Aorta (tissue), 5 donors: Measurements from ENCODE around the gene NCKAP5. TPM values are rescaled to one million over a fixed set of nuclear protein-coding genes. Genes with fewer than 3 reads are reported as not detected.

Source experiments
- ATAC-seq: fragments of 200-7000 bp; cut with Tn5 transposase; one replicate; pipeline ENCODE4 v1.9.1; 2022; ENCODE audit warnings: moderate library complexity; ENCODE audit not compliant: low FRiP score
- DNase-seq, 2 donors: peaks; one replicate each; pipeline ENCODE4 v3.0.0-alpha.2; 2020
- H3K27ac ChIP-seq, 2 donors: one replicate each; pipeline ENCODE4 v1.5.1; 2013; ENCODE audit warnings: low read length in 2 of 2, mild to moderate bottlenecking in 2 of 2, moderate library complexity in 2 of 2, control low read depth in 1 of 2, inconsistent platforms in 1 of 2, low read depth in 1 of 2
- H3K27me3 ChIP-seq, 2 donors: one replicate each; pipeline ENCODE4 v1.6.1; 2013; ENCODE audit warnings: control low read depth in 1 of 2, low read length in 1 of 2, mild to moderate bottlenecking in 1 of 2, moderate library complexity in 1 of 2; ENCODE audit not compliant: insufficient read depth in 2 of 2, control insufficient read depth in 1 of 2
- H3K36me3 ChIP-seq, 2 donors: one replicate each; pipeline ENCODE4 v1.6.1; 2013; ENCODE audit warnings: control low read depth in 1 of 2, low read length in 1 of 2, mild to moderate bottlenecking in 1 of 2; ENCODE audit not compliant: insufficient read depth in 2 of 2, control insufficient read depth in 1 of 2
- H3K4me1 ChIP-seq, 2 donors: one replicate each; pipeline ENCODE4 v1.6.1; 2013; ENCODE audit warnings: low read length in 2 of 2, control low read depth in 1 of 2, mild to moderate bottlenecking in 1 of 2, moderate library complexity in 1 of 2; ENCODE audit not compliant: insufficient read depth in 2 of 2, control insufficient read depth in 1 of 2
- H3K4me3 ChIP-seq, 2 donors: one replicate each; pipeline ENCODE4 v1.5.1; 2013; ENCODE audit warnings: low read length in 2 of 2, control low read depth in 1 of 2, mild to moderate bottlenecking in 1 of 2
- H3K9me3 ChIP-seq: one replicate; pipeline ENCODE4 v1.6.1; 2013; ENCODE audit warnings: mild to moderate bottlenecking, low read length; ENCODE audit not compliant: control insufficient read depth
- WGBS, 2 donors: extraction: QIAGEN DNeasy Blood & Tissue Kit; methylation state at CpG; one replicate each; pipeline ENCODE4 v1.1.7; 2013; 5-methylcytosine and 5-hydroxymethylcytosine counted together
- intact Hi-C, 2 donors: fragments of 100-400 bp; cut with DNase I; formaldehyde crosslinking; loops; one replicate each; pipeline versions ENCODE4 v1.14.2 to v1.15.0; 2022
- polyA plus RNA-seq, 2 donors: library from polyadenylated mRNA; stranded (reverse); fragments of 200-250 nt; gene quantifications; one replicate each; pipeline ENCODE4 v1.2.3, GENCODE V29; 2013
- total RNA-seq, 2 donors: library from RNA; stranded (reverse); fragmentation: NEBNext Ultra II Directional; extraction: Animal tissue kit (Norgen Biotek cat#: 25700); gene quantifications; one replicate each; pipeline ENCODE4 v1.2.1, GENCODE V29; 2021
- donor health status: healthy with polysubstance abuse.
- donor health status: Bipolar disorder and iron deficiency.
- donor health status: DM: no; HTN: no; CAD: no.
- donor health status: DM: no; HTN: no; CAD: no.
- donor health status: DM: yes; HTN: yes; CAD: no.

Gene NCKAP5
- total and polyA plus RNA-seq, 4 donors: 0.75 to 7.5 (median 2.4) TPM; not detected in 1

GRCh38 chr2:133456971-133457370 lies 111.3 kb downstream of the NCKAP5 start:
- Histone ChIP-seq H3K36me3 (no peaks in the 10 kb centered on the region), H3K4me3 (no peak overlapping the region), H3K4me1 (no peaks in the 10 kb centered on the region), H3K27me3 (peaks cover 0 to 2% of the 10 kb centered on the region in 2 donors), H3K27ac (no peak overlapping the region), H3K9me3 (peaks cover 2% of the 10 kb centered on the region)
- no peak for DNase-seq
- intact Hi-C loops: no loop called here
- no peak for ATAC-seq
- 82 to 97% methylated on average over 3 of the region's 3 CpGs for WGBS, 2 donors

- intact Hi-C loops: no loop called here
- Histone ChIP-seq H3K27ac (no peak overlapping the region), H3K4me1 (no peaks in the 10 kb centered on the region), H3K36me3 (no peaks in the 10 kb centered on the region), H3K9me3 (peaks cover 2% of the 10 kb centered on the region), H3K27me3 (peaks cover 0 to 2% of the 10 kb centered on the region in 2 donors), H3K4me3 (no peak overlapping the region)
- DNase-seq (no peak), ATAC-seq (no peak)
- WGBS, 2 donors: 87 to 88% methylated on average over 5 of the region's 5 CpGs
These were observed 112.1 kb downstream of the NCKAP5 start for GRCh38 chr2:133456156-133456555.

GRCh38 chr2:133453032-133453431 lies 115.2 kb downstream of the NCKAP5 start:
- H3K27me3 ChIP-seq: peaks cover 0 to 2% of the 10 kb centered on the region in 2 donors
- ATAC-seq (no peak), DNase-seq (no peak)
- intact Hi-C loops: no loop called here
- no peaks in the 10 kb centered on the region for H3K36me3 ChIP-seq
- H3K4me1 ChIP-seq: no peaks in the 10 kb centered on the region
- H3K4me3 ChIP-seq: no peak overlapping the region
- H3K9me3 ChIP-seq: peaks cover 2% of the 10 kb centered on the region
- H3K27ac ChIP-seq: no peak overlapping the region
- WGBS, 2 donors: 71 to 82% methylated on average over 1 of the region's 1 CpG

- Histone ChIP-seq H3K27me3 (peaks cover 0 to 2% of the 10 kb centered on the region in 2 donors), H3K36me3 (no peaks in the 10 kb centered on the region), H3K4me1 (no peaks in the 10 kb centered on the region), H3K9me3 (peaks cover 2% of the 10 kb centered on the region), H3K4me3 (no peak overlapping the region), H3K27ac (no peak overlapping the region)
- intact Hi-C loops: no loop called here
- ATAC-seq: no peak
- WGBS, 2 donors: 98% methylated on average over 2 of the region's 2 CpGs
- DNase-seq: no peak
These were observed 115.7 kb downstream of the NCKAP5 start for GRCh38 chr2:133452583-133452982.

GRCh38 chr2:133452146-133452545 lies 116.1 kb downstream of the NCKAP5 start:
- no peak overlapping the region for H3K27ac ChIP-seq
- H3K9me3 ChIP-seq: peaks cover 2% of the 10 kb centered on the region
- H3K4me3 ChIP-seq: no peak overlapping the region
- H3K27me3 ChIP-seq: peaks cover 0 to 2% of the 10 kb centered on the region in 2 donors
- no peaks in the 10 kb centered on the region for H3K36me3 ChIP-seq
- intact Hi-C loops: no loop called here
- ATAC-seq (no peak), DNase-seq (no peak)
- H3K4me1 ChIP-seq: no peaks in the 10 kb centered on the region

- Histone ChIP-seq H3K4me3 (no peak overlapping the region), H3K4me1 (no peaks in the 10 kb centered on the region), H3K27me3 (no peaks in the 10 kb centered on the region), H3K9me3 (peaks cover 1% of the 10 kb centered on the region), H3K27ac (no peak overlapping the region), H3K36me3 (no peaks in the 10 kb centered on the region)
- DNase-seq: no peak
- ATAC-seq: no peak
- 89 to 94% methylated on average over 5 of the region's 5 CpGs for WGBS, 2 donors
- intact Hi-C loops: no loop called here
These were observed 120.1 kb downstream of the NCKAP5 start for GRCh38 chr2:133448195-133448594.

GRCh38 chr2:133447303-133447702 lies 121.0 kb downstream of the NCKAP5 start:
- Histone ChIP-seq H3K36me3 (no peaks in the 10 kb centered on the region), H3K9me3 (peaks cover 1% of the 10 kb centered on the region), H3K4me1 (no peaks in the 10 kb centered on the region), H3K27ac (no peak overlapping the region), H3K27me3 (no peaks in the 10 kb centered on the region), H3K4me3 (no peak overlapping the region)
- intact Hi-C loops: no loop called here
- DNase-seq (no peak), ATAC-seq (no peak)
- 91 to 94% methylated on average over 5 of the region's 5 CpGs for WGBS, 2 donors

GRCh38 chr2:133444465-133444864 lies 123.8 kb downstream of the NCKAP5 start:
- WGBS, 2 donors: 74 to 76% methylated on average over 3 of the region's 3 CpGs
- H3K27ac ChIP-seq: no peak overlapping the region
- H3K4me1 ChIP-seq: no peaks in the 10 kb centered on the region
- DNase-seq (no peak), ATAC-seq (no peak)
- H3K9me3 ChIP-seq: peaks cover 1% of the 10 kb centered on the region
- H3K27me3 ChIP-seq: no peaks in the 10 kb centered on the region
- intact Hi-C loops: no loop called here
- H3K4me3 ChIP-seq: no peak overlapping the region
- H3K36me3 ChIP-seq: no peaks in the 10 kb centered on the region

- no peaks in the 10 kb centered on the region for H3K27me3 ChIP-seq
- 97 to 100% methylated on average over 2 of the region's 2 CpGs for WGBS, 2 donors
- H3K9me3 ChIP-seq: peaks cover 1% of the 10 kb centered on the region
- intact Hi-C loops: no loop called here
- DNase-seq: no peak
- no peak overlapping the region for H3K27ac ChIP-seq
- no peak for ATAC-seq
- H3K4me1 ChIP-seq: no peaks in the 10 kb centered on the region
- no peak overlapping the region for H3K4me3 ChIP-seq
- H3K36me3 ChIP-seq: no peaks in the 10 kb centered on the region
These were observed 125.9 kb downstream of the NCKAP5 start for GRCh38 chr2:133442393-133442792.
